Amygdala (tissue), 56 donors: ENCODE measurements around the gene MED25.

Experiments used
- DNase-seq, 56 donors: peaks; one replicate each; lab custom pipeline; 2025; lab: John Stamatoyannopoulos, UW

Gene MED25

GRCh38 chr19:49869484-49870308 is 51.6 kb downstream of the MED25 start:
- peak; percentile 74 to 100 (median 98) for DNase-seq

- DNase-seq = no peak
These were observed 52.3 kb downstream of the MED25 start for GRCh38 chr19:49870309-49870901.

GRCh38 chr19:49871349-49871985 is 53.4 kb downstream of the MED25 start:
- DNase-seq = no peak

GRCh38 chr19:49872245-49873128 is 54.4 kb downstream of the MED25 start:
- DNase-seq = no peak

GRCh38 chr19:49873129-49873521 is 55.0 kb downstream of the MED25 start:
- no peak for DNase-seq

- no peak for DNase-seq
These were observed 55.7 kb downstream of the MED25 start for GRCh38 chr19:49873834-49874233.

- DNase-seq = no peak
These were observed 56.5 kb downstream of the MED25 start for GRCh38 chr19:49874503-49875157.

GRCh38 chr19:49875177-49875576 is 57.1 kb downstream of the MED25 start:
- no peak for DNase-seq

- peak in 43 of 56 donors; percentile 24 to 76 (median 62) for DNase-seq
These were observed 57.9 kb downstream of the MED25 start for GRCh38 chr19:49875857-49876421.

- peak; percentile 94 to 100 (median 97) for DNase-seq
These were observed 58.4 kb downstream of the MED25 start for GRCh38 chr19:49876422-49877019.

GRCh38 chr19:49877020-49877878 is 59.2 kb downstream of the MED25 start, which contains the start of the genes AKT1S1 and TBC1D17:
Gene AKT1S1, minus strand, starts transcription at chr19:49877355. Its CDS starts 4,060 bp downstream, at chr19:49873295.
Gene TBC1D17, plus strand, starts transcription at chr19:49877702. Its CDS starts 22 bp downstream, at chr19:49877724.
- DNase-seq = peak; percentile 95 to 100 (median 99)

GRCh38 chr19:49877879-49878743 is 60.0 kb downstream of the MED25 start:
- DNase-seq = peak in 54 of 56 donors; percentile 82 to 99 (median 95)

GRCh38 chr19:49878744-49879070 is 60.6 kb downstream of the MED25 start:
- no peak for DNase-seq

GRCh38 chr19:49879243-49879963 is 61.3 kb downstream of the MED25 start:
- no peak for DNase-seq

- no peak for DNase-seq
These were observed 62.2 kb downstream of the MED25 start for GRCh38 chr19:49880162-49880869.

GRCh38 chr19:49881186-49881585 is 63.1 kb downstream of the MED25 start:
- no peak for DNase-seq
